HEK293 (cell line): ENCODE measurements around the gene HMGCS1.

Source experiments
- CTCF ChIP-seq: fragments of 450-650 bp; formaldehyde crosslinking; IDR thresholded peaks from 2 replicates; pipeline ENCODE4 v1.5.1; 2016; ENCODE audit warnings: missing biosample characterization, missing genetic modification characterization
- HOXA7 ChIP-seq: sonication (generic); formaldehyde crosslinking; IDR thresholded peaks from 2 replicates; pipeline ENCODE4 v1.8.1; 2022; ENCODE audit warnings: missing genetic modification reagents, borderline replicate concordance
- ZNF488 ChIP-seq: fragments of 450-650 bp; formaldehyde crosslinking; IDR thresholded peaks from 2 replicates; pipeline ENCODE4 v1.5.1; 2016; ENCODE audit warnings: missing biosample characterization, missing genetic modification characterization
- ZSCAN5A ChIP-seq: fragments of 450-650 bp; formaldehyde crosslinking; IDR thresholded peaks from 2 replicates; pipeline ENCODE4 v1.5.1; 2016; ENCODE audit warnings: missing biosample characterization, missing genetic modification characterization

- TF ChIP-seq ZNF488 (tag by site-specific recombination), result no peak
- no peak for TF ChIP-seq ZSCAN5A (tag by site-specific recombination)
- no peak for TF ChIP-seq CTCF (tag by site-specific recombination)
- no peak for TF ChIP-seq HOXA7 (CRISPR knock-in tag)
These were observed 10.7 kb downstream of the HMGCS1 start for GRCh38 chr5:43302481-43302880.
